Measurements from ENCODE around the gene TGFBR3.
A peak's percentile ranks its signal among the peaks of the same experiment; 100 is the strongest.

DNA sequence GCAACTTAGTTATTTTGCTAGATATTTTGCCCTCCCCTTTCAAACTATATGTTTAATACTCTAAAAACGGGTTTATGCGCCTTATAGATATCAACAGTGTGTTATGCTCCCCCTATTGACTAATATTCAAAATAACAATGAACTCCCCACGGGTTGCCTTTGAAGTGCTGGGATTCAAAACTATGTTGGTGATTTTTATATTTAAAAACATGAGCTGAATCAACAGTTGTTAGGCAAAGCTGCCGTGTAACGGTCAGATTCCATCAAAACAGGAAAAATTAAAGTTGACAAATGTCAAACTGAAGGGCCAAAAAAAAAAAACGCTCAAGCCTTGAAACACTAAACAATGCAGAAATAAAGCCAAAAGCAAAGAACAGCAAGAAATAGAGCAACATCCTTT is 2.5 kb downstream of the TGFBR3 start:
- TF ChIP-seq, protein P1, sequence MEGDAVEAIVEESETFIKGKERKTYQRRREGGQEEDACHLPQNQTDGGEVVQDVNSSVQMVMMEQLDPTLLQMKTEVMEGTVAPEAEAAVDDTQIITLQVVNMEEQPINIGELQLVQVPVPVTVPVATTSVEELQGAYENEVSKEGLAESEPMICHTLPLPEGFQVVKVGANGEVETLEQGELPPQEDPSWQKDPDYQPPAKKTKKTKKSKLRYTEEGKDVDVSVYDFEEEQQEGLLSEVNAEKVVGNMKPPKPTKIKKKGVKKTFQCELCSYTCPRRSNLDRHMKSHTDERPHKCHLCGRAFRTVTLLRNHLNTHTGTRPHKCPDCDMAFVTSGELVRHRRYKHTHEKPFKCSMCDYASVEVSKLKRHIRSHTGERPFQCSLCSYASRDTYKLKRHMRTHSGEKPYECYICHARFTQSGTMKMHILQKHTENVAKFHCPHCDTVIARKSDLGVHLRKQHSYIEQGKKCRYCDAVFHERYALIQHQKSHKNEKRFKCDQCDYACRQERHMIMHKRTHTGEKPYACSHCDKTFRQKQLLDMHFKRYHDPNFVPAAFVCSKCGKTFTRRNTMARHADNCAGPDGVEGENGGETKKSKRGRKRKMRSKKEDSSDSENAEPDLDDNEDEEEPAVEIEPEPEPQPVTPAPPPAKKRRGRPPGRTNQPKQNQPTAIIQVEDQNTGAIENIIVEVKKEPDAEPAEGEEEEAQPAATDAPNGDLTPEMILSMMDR (IDR thresholded peaks at IDR 0.05; ENCODE audit: borderline replicate concordance, extremely low read depth, low read length, poor library complexity, severe bottlenecking), result peak; percentile 57
- TF ChIP-seq EZH2 (IDR thresholded peaks at IDR 0.05; ENCODE audit: borderline replicate concordance, low read depth, low read length, severe bottlenecking), result no peak

Measured in DND-41 (cell line).